DLD1 (cell line): Measurements from ENCODE around the gene ATP2B3.
"Not testable (repeated sequence)": the region's sequence is repeated elsewhere in the genome, so short reads cannot be mapped to it uniquely, and the experiment has no call there.

ENCODE experiments used
- in situ Hi-C: cut with HindIII; loops from 2 replicates; pipeline ENCODE4 v1.10.0; 2017; ENCODE audit warnings: low sequenced_read_pairs

Gene ATP2B3

GRCh38 chrX:153592091-153592833 lies 74.8 kb downstream of the ATP2B3 start:
- in situ Hi-C loops: no loop called here

GRCh38 chrX:153592966-153593688 lies 75.7 kb downstream of the ATP2B3 start:
- in situ Hi-C loops: no loop called here

DNA sequence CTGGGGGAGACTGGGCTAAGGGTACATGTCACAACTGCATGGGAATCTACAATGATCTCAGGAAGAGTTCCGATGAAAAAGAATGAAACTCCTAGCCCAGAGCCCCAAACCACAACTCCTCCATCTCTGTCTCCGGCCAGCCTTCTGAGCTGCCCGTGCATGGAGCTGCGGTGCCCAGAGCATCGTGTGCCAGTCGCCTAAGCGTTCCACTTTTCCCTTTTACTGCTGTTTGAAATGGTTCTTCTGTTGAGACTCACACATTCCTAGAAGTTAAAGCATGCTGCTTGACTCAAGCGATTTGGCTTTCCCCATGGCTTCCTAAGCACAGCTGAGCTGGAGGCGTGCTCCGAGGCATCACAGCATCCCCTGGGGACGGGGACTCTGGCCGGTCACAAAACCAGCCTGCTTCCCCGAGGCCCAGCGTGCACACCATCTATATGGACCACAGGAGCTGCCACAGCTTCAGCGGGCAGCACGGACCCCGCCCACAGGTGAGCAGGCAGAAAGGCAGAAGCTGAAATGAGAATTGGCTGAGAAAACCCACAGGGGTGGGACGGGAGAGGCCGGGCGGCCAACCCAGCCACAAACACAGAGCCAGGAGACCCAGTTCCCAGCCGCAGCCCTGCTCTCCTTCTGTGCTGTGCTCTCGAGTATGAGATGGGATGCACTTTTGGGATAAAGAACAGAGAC lies 76.5 kb downstream of the ATP2B3 start:
- in situ Hi-C loops: no loop called here

DNA sequence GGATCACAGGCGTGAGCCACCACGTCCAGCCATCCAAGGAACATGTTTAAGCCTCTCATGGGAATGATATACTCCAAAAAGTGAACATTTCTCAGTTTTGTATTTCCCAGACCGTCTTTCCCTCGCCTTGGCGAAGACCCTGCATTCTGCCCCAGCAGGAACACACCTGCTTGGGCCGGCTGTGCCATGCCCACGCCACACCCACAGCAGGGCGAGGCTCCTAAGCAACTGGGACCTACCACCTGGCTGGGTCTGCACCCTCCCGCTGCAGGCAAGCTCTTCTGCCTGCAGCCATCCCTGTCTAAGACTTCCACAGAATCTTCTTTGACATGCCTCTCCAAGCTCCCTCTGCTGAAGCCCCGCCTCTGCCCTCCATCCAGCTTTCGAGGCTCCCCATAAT lies 77.9 kb downstream of the ATP2B3 start:
- in situ Hi-C loops: no loop called here

GRCh38 chrX:153595859-153596857 lies 78.7 kb downstream of the ATP2B3 start:
- in situ Hi-C loops: no loop called here

- in situ Hi-C loops: no loop called here
These were observed 79.7 kb downstream of the ATP2B3 start for GRCh38 chrX:153596981-153597750.

DNA sequence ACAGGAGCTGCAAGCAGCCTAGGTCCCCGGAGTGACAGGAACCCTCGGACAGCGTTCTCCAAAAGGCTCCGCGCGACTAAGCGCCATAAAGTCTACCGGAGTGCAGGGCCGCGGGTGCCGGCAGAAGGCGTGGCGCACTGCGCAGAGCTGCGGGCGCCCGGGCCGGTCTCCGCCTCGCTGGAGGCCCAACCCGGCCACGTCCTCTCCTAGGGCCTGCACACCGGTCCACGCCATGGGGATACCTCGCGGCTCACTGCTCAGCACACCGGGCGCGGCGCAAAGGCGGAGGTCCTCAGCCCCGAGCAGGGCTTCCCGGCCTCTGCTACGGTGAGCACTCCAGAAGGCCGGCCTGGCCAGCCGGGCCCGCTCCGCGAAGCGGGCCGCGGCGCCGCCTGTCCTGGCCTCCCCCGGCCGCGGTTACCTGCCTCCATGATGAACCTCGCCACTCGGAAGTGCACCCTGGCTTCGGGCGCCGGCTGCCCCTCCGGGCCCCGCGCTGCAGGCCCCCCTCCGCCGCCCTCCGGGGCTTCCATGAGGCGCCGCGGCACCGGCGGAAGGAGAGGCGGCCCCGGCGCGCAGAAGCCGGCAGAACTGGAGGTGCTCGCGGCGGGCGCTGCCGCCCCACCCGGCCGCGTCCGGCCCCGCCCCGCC lies 81.2 kb downstream of the ATP2B3 start, which contains the start of gene CCNQ:
CCNQ (minus strand) TSS at position 599 of the 651 bp plus-strand sequence; CDS start at position 533, 66 bp downstream.
- in situ Hi-C loops: no loop called here

DNA sequence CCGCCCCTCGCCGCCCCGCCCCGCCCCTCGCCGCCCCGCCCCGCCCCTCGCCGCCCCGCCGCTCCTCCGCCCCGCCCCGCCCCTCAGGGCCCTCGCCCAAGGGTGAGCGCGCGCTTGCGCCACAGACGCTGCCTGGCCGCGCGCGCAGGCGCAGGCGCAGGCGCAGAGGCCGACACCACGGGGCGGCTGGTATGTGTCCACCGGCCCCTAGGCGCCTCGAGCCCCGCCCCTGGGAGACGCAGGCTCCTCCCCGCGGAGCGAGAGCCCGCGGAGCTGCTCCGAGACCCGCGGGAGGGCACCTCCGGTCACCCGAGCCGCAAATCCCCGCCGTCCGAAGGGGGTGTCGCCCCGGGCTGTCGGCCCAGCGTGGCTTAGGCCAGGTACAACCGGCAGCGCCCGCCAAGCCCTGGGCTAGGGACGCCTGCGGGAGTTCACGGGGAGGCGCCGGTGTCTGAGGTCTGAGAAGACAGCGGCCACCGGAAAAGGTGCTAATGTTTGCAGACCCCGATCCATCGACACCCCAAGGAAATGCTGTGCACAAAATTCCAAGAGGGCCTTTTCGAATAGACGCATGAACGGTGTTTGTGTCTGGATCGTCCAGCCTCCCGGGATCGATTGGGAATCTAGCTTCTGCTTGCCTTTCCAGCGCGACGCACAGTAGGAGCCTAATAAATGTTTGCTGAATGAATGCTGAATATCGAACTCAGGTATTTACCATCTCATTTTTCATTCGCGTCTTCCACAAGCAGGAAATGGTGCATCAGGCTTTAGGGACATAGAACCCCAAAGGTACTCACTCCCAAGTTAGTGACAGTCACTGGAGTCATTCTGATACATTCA lies 82.0 kb downstream of the ATP2B3 start:
- in situ Hi-C loops: no loop called here

- in situ Hi-C loops: no loop called here
These were observed 82.6 kb downstream of the ATP2B3 start for GRCh38 chrX:153600032-153600373.

GRCh38 chrX:153600921-153601320 lies 83.5 kb downstream of the ATP2B3 start:
- in situ Hi-C loops: no loop called here

GRCh38 chrX:153601511-153602110 lies 84.2 kb downstream of the ATP2B3 start:
- in situ Hi-C loops: no loop called here

DNA sequence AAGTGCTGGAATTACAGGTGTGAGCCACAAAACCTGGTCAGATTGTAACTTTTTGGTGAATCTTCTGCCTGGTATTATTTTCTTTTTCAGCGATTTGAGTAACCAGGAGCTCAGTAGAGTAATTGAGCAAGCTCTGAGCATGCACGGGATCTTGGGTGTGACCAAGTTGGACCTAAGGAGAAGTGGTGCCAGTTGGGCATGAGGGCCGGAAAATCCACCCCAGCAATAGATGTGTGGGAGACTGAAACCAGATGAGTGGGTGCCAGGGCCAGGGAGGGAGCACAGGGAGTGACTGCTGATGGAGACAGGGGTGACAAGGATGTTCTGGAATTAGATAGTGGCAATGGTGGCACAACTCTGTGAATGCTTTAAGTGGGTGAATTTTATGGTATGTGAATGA lies 85.2 kb downstream of the ATP2B3 start:
- in situ Hi-C loops: no loop called here

GRCh38 chrX:153603131-153603656 lies 85.8 kb downstream of the ATP2B3 start:
- in situ Hi-C loops: no loop called here

DNA sequence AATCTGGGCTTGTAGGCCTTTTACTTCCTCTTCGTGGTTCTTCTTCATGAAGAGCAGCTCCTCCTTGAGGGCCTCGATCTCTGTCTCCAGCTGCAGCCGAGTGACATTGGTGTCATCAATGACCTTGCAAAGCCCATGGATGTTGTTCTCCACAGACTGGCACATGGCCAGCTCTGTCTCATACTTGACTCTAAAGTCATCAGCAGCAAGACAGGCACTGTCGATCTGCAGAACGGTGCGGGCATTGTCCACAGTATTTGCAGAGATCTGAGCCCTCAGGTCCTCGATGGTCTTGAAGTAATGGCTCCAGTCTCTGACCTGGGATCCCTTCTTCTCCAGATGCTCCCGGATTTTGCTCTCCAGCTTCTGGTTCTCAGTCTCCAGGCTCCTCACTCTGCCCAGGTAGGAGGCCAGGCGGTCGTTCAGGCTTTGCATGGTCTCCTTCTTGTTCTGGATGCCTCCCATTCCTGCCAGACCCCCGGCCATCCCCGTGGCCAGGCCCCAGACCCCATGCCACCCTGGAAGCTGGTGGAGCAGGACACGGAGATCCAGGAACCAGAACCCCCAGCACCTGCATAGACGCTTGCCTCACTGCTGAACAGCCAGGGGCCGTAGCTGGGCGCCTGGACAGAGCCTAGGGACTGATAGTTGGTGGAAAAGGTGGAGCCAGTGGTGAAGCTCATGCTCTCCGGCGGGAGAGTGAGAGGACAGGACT lies 87.4 kb downstream of the ATP2B3 start:
- in situ Hi-C loops: not testable (repeated sequence)

DNA sequence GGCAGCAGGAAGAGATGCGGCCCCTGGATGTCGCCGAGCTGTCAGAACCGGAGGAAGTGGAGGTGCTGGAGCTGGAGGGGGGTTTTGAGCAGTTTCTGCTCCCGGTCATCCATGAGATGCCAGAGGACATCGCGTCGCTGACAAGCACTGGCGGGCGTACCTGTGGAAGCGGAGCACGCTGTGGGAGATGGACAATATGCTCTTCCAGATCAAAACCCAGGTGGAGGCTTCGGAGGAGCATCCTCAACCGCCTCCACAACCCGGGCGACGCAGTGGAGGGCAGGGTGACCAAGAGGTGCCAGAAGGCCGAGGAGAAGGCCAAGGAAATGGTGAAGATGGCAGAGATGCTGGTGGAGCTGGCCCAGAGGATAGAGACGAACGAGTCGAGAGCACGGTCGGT lies 89.1 kb downstream of the ATP2B3 start:
- in situ Hi-C loops: no loop called here

DNA sequence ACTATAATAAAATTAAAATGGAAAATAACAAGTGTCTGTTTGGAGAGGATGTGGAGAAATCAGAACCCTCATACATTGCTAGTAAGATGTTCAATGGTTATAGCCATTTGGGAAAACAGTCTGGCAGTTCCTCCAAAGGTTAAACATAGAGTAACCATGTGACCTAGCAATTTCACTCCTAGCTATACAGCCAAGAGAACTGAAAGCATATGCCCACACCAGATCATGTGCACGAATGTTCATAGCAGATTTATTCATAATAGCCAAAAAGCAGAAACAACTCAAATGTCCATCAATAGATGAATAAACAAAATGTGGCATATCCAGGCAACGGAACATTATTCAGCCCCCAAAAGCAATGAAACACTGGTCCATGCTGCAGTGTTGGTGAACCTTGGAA lies 90.9 kb downstream of the ATP2B3 start:
- in situ Hi-C loops: no loop called here

GRCh38 chrX:153608806-153609205 lies 91.4 kb downstream of the ATP2B3 start:
- in situ Hi-C loops: no loop called here
